Measurements from ENCODE around the gene FHAD1. TPM values are rescaled to one million over a fixed set of nuclear protein-coding genes. Genes with fewer than 3 reads are reported as not detected.

Gene FHAD1
- total RNA-seq, 2 experiments from 2014 or later, result not detected

DNA sequence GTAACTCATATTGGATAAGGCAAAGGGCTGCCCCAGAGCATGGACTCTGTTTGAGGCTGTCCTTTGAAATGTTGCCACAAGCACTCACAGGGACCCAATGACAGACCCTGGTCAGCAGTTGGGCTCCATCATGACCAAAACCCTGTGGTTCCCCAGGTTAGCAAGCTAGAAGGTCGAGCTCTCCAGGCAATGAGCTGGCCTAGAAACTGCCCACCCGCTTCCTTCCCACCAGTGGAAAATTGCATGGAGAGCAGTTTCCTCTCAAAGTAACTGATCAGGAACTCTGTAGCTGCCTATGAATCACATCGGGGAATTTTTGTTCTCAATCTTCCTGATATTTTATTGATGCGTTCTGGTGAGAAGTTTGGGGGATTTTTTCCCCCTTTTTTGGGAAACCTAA, 52.8 kb downstream of the FHAD1 start:
- Histone ChIP-seq H3K36me3 (ENCODE audit: insufficient read depth, low read length) (no peaks in the 10 kb centered on the region), H3K4me1 (ENCODE audit: insufficient read depth, low read length) (no peaks in the 10 kb centered on the region), H3K9me3 (ENCODE audit: control insufficient read depth in 1 of 2, insufficient read depth in 1 of 2, low read length in 2 of 2) (no peaks in the 10 kb centered on the region), H3K27ac (ENCODE audit: low read depth in 1 of 2, low read length in 2 of 2) (no peak overlapping the region), H3K27me3 (ENCODE audit: control insufficient read depth in 1 of 2, insufficient read depth in 2 of 2, low read length in 2 of 2) (peaks cover 0 to 3% of the 10 kb centered on the region in 2 experiments), H3K4me3 (ENCODE audit: low read length) (no peak overlapping the region)
- CTCF ChIA-PET, result interaction anchor here (0.7 kb wide), 1 partner anchor 9 kb away, joined by 3 read pairs; no protein-coding TSS in a partner anchor
- intact Hi-C loops (cut with DNase I, micrococcal nuclease), result no loop called here
- H3K4me3 Mint-ChIP-seq, result no peak overlapping the region
- no peak for DNase-seq
- H3K27me3 Mint-ChIP-seq, result peaks cover 7% of the 10 kb centered on the region
- POLR2A ChIA-PET, result no interaction called here
- no peak overlapping the region for H3K27ac Mint-ChIP-seq
- no peaks in the 10 kb centered on the region for H3K4me1 Mint-ChIP-seq (ENCODE audit: low read depth)
- H3K9me3 Mint-ChIP-seq, result no peaks in the 10 kb centered on the region
- TF ChIP-seq, protein P1, sequence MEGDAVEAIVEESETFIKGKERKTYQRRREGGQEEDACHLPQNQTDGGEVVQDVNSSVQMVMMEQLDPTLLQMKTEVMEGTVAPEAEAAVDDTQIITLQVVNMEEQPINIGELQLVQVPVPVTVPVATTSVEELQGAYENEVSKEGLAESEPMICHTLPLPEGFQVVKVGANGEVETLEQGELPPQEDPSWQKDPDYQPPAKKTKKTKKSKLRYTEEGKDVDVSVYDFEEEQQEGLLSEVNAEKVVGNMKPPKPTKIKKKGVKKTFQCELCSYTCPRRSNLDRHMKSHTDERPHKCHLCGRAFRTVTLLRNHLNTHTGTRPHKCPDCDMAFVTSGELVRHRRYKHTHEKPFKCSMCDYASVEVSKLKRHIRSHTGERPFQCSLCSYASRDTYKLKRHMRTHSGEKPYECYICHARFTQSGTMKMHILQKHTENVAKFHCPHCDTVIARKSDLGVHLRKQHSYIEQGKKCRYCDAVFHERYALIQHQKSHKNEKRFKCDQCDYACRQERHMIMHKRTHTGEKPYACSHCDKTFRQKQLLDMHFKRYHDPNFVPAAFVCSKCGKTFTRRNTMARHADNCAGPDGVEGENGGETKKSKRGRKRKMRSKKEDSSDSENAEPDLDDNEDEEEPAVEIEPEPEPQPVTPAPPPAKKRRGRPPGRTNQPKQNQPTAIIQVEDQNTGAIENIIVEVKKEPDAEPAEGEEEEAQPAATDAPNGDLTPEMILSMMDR (IDR thresholded peaks at IDR 0.05), result no peak
- no peak for ATAC-seq (ENCODE audit: poor library complexity)
- no peaks in the 10 kb centered on the region for H3K36me3 Mint-ChIP-seq (ENCODE audit: low read depth)

DNA sequence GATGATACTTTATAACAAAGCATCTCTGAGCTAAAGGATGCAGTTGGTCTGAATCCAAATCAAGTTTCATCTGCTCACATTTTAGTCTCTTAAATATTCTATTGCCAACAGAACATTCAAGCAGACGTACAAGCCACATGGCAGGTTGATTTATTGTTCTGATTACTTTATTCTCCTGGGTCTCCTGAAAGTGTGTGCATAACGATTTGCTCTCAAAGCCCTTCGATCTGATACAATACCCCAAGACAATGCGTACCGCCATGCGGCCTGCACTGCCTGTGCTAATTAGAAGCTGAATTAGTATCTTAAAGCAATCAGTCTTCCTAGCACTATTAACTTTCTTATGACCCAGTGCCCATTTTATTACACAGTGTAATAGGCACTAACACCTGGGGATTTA, 56.9 kb downstream of the FHAD1 start:
- H3K27ac ChIP-seq (ENCODE audit: low read depth in 1 of 2, low read length in 2 of 2), result no peak overlapping the region
- no peak overlapping the region for H3K4me3 ChIP-seq (ENCODE audit: low read length)
- no peaks in the 10 kb centered on the region for H3K36me3 ChIP-seq (ENCODE audit: insufficient read depth, low read length)
- TF ChIP-seq, protein P1 (IDR thresholded peaks at IDR 0.05), result no peak
- Mint-ChIP-seq H3K9me3 (no peaks in the 10 kb centered on the region), H3K36me3 (ENCODE audit: low read depth) (no peaks in the 10 kb centered on the region), H3K27ac (no peak overlapping the region), H3K4me1 (ENCODE audit: low read depth) (no peaks in the 10 kb centered on the region), H3K4me3 (no peak overlapping the region), H3K27me3 (peaks cover 5% of the 10 kb centered on the region)
- POLR2A ChIA-PET, result no interaction called here
- no peak for ATAC-seq (ENCODE audit: poor library complexity)
- no peak for DNase-seq
- no peaks in the 10 kb centered on the region for H3K4me1 ChIP-seq (ENCODE audit: insufficient read depth, low read length)
- intact Hi-C loops (cut with DNase I, micrococcal nuclease), result loop anchor here in 1 of 2 experiments (1.0 kb wide), 1 partner anchor 176 kb away; no protein-coding TSS in a partner anchor
- CTCF ChIA-PET, result interaction anchor here (0.5 to 1.5 kb wide), 2 partner anchors 12 to 49 kb away, joined by 3 to 6 read pairs; no protein-coding TSS in a partner anchor
- H3K9me3 ChIP-seq (ENCODE audit: control insufficient read depth in 1 of 2, insufficient read depth in 1 of 2, low read length in 2 of 2), result no peaks in the 10 kb centered on the region
- H3K27me3 ChIP-seq (ENCODE audit: control insufficient read depth in 1 of 2, insufficient read depth in 2 of 2, low read length in 2 of 2), result peaks cover 0 to 3% of the 10 kb centered on the region in 2 experiments

DNA sequence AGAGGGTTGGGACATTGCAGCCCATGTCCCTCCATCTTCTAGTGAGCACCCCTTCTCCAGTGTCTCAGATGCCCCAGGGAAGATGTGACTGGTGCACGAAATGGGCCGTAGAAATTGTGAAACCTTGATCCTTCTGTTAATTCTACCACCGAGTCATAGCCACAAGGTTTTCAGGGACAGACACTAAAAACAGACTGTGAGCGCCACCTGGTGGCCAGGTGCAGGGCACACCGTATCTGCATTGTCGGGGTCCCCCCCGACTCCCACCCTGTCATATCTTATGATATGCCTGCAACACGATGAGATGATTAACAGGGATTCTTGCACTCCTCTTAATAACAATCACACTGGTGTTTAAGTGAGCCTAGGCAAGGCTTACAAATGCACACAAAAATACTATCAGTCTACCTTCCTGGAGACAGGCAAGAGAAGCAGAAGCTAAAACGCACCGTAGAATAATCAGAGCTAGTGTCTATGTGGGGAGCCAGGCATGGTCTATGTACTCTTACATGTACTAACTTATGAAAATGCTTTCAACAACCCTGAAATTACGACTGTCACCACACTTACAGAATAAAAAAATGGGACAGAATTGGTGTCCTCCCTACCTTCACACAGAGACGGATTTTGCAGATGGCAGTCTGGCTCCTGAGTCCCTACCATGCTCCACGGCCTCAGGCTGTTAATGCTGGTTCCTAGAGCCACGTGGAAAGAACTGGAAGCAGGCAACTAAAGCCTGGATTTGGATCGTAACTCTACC, 57.9 kb downstream of the FHAD1 start:
- ATAC-seq (ENCODE audit: poor library complexity), result peak; percentile 49
- TF ChIP-seq, protein P1 (IDR thresholded peaks at IDR 0.05), result peak; percentile 89

More for the DNA sequence above, 57.9 kb downstream of the FHAD1 start:
- H3K36me3 ChIP-seq (ENCODE audit: insufficient read depth, low read length), result no peaks in the 10 kb centered on the region
- H3K27me3 ChIP-seq (ENCODE audit: control insufficient read depth in 1 of 2, insufficient read depth in 2 of 2, low read length in 2 of 2), result no peaks in the 10 kb centered on the region
- H3K9me3 Mint-ChIP-seq, result no peaks in the 10 kb centered on the region
- no peaks in the 10 kb centered on the region for H3K4me1 Mint-ChIP-seq (ENCODE audit: low read depth)
- intact Hi-C loops (cut with DNase I, micrococcal nuclease), result loop anchor here in 1 of 2 experiments (1.0 kb wide), 1 partner anchor 177 kb away; no protein-coding TSS in a partner anchor
- H3K27me3 Mint-ChIP-seq, result peaks cover 5% of the 10 kb centered on the region
- H3K27ac ChIP-seq (ENCODE audit: low read depth in 1 of 2, low read length in 2 of 2), result no peak overlapping the region
- no peaks in the 10 kb centered on the region for H3K4me1 ChIP-seq (ENCODE audit: insufficient read depth, low read length)
- no peak overlapping the region for H3K4me3 Mint-ChIP-seq
- ChIA-PET POLR2A (no interaction called here), CTCF (interaction anchor here (0.6 to 1.5 kb wide), 3 partner anchors 11 to 176 kb away, joined by 3 to 6 read pairs (median 3); no protein-coding TSS in a partner anchor)
- H3K27ac Mint-ChIP-seq, result no peak overlapping the region
- no peaks in the 10 kb centered on the region for H3K36me3 Mint-ChIP-seq (ENCODE audit: low read depth)
- no peaks in the 10 kb centered on the region for H3K9me3 ChIP-seq (ENCODE audit: control insufficient read depth in 1 of 2, insufficient read depth in 1 of 2, low read length in 2 of 2)
- DNase-seq, result peak; percentile 44 to 77 (median 60)
- no peak overlapping the region for H3K4me3 ChIP-seq (ENCODE audit: low read length)

All from CD4-positive, alpha-beta T cell (primary cell).